Measurements from ENCODE around the gene SIRPB2.

Gene SIRPB2

GRCh38 chr20:1477896-1478490 lies 13.2 kb downstream of the SIRPB2 start:
- Histone ChIP-seq H3K4me2 (ENCODE audit: low read depth, low read length, poor library complexity, severe bottlenecking) (no peak overlapping the region), H3K4me3 (ENCODE audit: insufficient read depth, low read length, poor library complexity, severe bottlenecking) (no peak overlapping the region), H3K9me3 (ENCODE audit: insufficient read depth, low read length) (no peaks in the 10 kb centered on the region), H3K79me2 (ENCODE audit: insufficient read depth, low read length) (no peaks in the 10 kb centered on the region), H3K27ac (ENCODE audit: low read depth, low read length) (no peak overlapping the region), H3K9ac (ENCODE audit: low read length) (no peak overlapping the region), H4K20me1 (ENCODE audit: low read depth, low read length) (no peaks in the 10 kb centered on the region), H2AFZ (ENCODE audit: low read depth, low read length, severe bottlenecking) (no peak overlapping the region), H3K36me3 (ENCODE audit: low read length) (no peaks in the 10 kb centered on the region), H3F3A (ENCODE audit: insufficient read depth) (no peaks in the 10 kb centered on the region), H3K9me2 (replicated peaks; ENCODE audit: insufficient read depth, low read length) (no peaks in the 10 kb centered on the region), H3K27me3 (ENCODE audit: low read length) (no peaks in the 10 kb centered on the region)
- TF ChIP-seq CTCF (IDR thresholded peaks at IDR 0.05; ENCODE audit: insufficient read depth, low read length, poor library complexity, severe bottlenecking) (no peak), EZH2phosphoT487 (conservative IDR thresholded peaks at IDR 0.05; ENCODE audit: low read length) (no peak)

GRCh38 chr20:1474817-1475603 lies 16.2 kb downstream of the SIRPB2 start:
- Histone ChIP-seq H3K79me2 (ENCODE audit: insufficient read depth, low read length) (no peaks in the 10 kb centered on the region), H2AFZ (ENCODE audit: low read depth, low read length, severe bottlenecking) (no peak overlapping the region), H3K9ac (ENCODE audit: low read length) (no peak overlapping the region), H3K9me3 (ENCODE audit: insufficient read depth, low read length) (no peaks in the 10 kb centered on the region), H3K4me2 (ENCODE audit: low read depth, low read length, poor library complexity, severe bottlenecking) (no peak overlapping the region), H4K20me1 (ENCODE audit: low read depth, low read length) (no peaks in the 10 kb centered on the region), H3K4me3 (ENCODE audit: insufficient read depth, low read length, poor library complexity, severe bottlenecking) (no peak overlapping the region), H3F3A (ENCODE audit: insufficient read depth) (no peaks in the 10 kb centered on the region), H3K36me3 (ENCODE audit: low read length) (no peaks in the 10 kb centered on the region), H3K27ac (ENCODE audit: low read depth, low read length) (no peak overlapping the region), H3K27me3 (ENCODE audit: low read length) (no peaks in the 10 kb centered on the region), H3K9me2 (replicated peaks; ENCODE audit: insufficient read depth, low read length) (no peaks in the 10 kb centered on the region)
- TF ChIP-seq CTCF (IDR thresholded peaks at IDR 0.05; ENCODE audit: insufficient read depth, low read length, poor library complexity, severe bottlenecking): peak; percentile 20
- TF ChIP-seq EZH2phosphoT487 (conservative IDR thresholded peaks at IDR 0.05; ENCODE audit: low read length): no peak

- H4K20me1 ChIP-seq (ENCODE audit: low read depth, low read length): no peaks in the 10 kb centered on the region
- no peak overlapping the region for H3K27ac ChIP-seq (ENCODE audit: low read depth, low read length)
- H3K9me2 ChIP-seq (replicated peaks; ENCODE audit: insufficient read depth, low read length): no peaks in the 10 kb centered on the region
- no peaks in the 10 kb centered on the region for H3K9me3 ChIP-seq (ENCODE audit: insufficient read depth, low read length)
- no peak overlapping the region for H3K4me3 ChIP-seq (ENCODE audit: insufficient read depth, low read length, poor library complexity, severe bottlenecking)
- H3K36me3 ChIP-seq (ENCODE audit: low read length): no peaks in the 10 kb centered on the region
- no peak overlapping the region for H3K9ac ChIP-seq (ENCODE audit: low read length)
- H3K27me3 ChIP-seq (ENCODE audit: low read length): no peaks in the 10 kb centered on the region
- H3K79me2 ChIP-seq (ENCODE audit: insufficient read depth, low read length): no peaks in the 10 kb centered on the region
- TF ChIP-seq EZH2phosphoT487 (conservative IDR thresholded peaks at IDR 0.05; ENCODE audit: low read length) (no peak), CTCF (IDR thresholded peaks at IDR 0.05; ENCODE audit: insufficient read depth, low read length, poor library complexity, severe bottlenecking) (no peak)
- H2AFZ ChIP-seq (ENCODE audit: low read depth, low read length, severe bottlenecking): no peak overlapping the region
- no peak overlapping the region for H3K4me2 ChIP-seq (ENCODE audit: low read depth, low read length, poor library complexity, severe bottlenecking)
- H3F3A ChIP-seq (ENCODE audit: insufficient read depth): no peaks in the 10 kb centered on the region
These were observed 16.9 kb downstream of the SIRPB2 start for GRCh38 chr20:1474325-1474724.
